ENCODE results near the gene RGS18.
"Not testable (repeated sequence)": the region's sequence is repeated elsewhere in the genome, so short reads cannot be mapped to it uniquely, and the experiment has no call there.

Gene RGS18

DNA sequence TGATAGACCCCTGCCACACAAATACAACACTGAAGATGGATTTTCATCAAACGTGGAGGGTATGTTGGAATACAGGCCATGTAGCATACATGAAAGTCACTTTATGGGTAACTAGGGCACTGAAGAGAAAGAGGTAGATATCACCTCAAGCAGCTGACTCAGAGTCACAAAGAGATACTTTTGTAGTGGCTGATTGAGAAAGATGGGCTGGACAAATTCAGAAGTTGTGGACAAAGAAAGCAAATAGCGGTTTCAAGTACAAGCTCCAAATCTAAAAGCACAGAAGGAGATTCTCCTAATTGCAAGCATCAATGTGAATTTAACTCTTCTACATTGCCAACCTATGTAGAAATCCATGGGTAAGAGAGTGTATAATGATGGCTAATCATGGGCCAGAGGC lies 35.0 kb upstream of the RGS18 start:
- no peak overlapping the region for H2AK5ac ChIP-seq (ENCODE audit: low read length)
- no peaks in the 10 kb centered on the region for H3K79me2 ChIP-seq (ENCODE audit: control insufficient read depth, insufficient read depth, low read length)
- no CpG with 5 or more reads among the region's 2 CpGs for WGBS (ENCODE audit: extremely low coverage, insufficient coverage, low lambda C conversion rate)
- H3K27me3 ChIP-seq (ENCODE audit: insufficient read depth, low read length, poor library complexity) = no peaks in the 10 kb centered on the region
- no peak overlapping the region for H2BK15ac ChIP-seq (replicated peaks; ENCODE audit: low read depth)
- no peaks in the 10 kb centered on the region for H3K36me3 ChIP-seq (ENCODE audit: control insufficient read depth, insufficient read depth, low read length)
- no peak overlapping the region for H3K27ac ChIP-seq (ENCODE audit: low read depth, low read length)
- no peak overlapping the region for H3K4me3 ChIP-seq (ENCODE audit: low read length)
- no peak overlapping the region for H2BK5ac ChIP-seq (ENCODE audit: low read length)
- H3K4me2 ChIP-seq (ENCODE audit: low read length) = no peak overlapping the region
- no peak overlapping the region for H2BK120ac ChIP-seq (ENCODE audit: low read depth, low read length)
- H3K9ac ChIP-seq (ENCODE audit: low read length) = no peak overlapping the region
- DNase-seq = no peak
- no peaks in the 10 kb centered on the region for H3K4me1 ChIP-seq (ENCODE audit: control insufficient read depth, low read depth, low read length)
- no peak overlapping the region for H4K5ac ChIP-seq (ENCODE audit: low read length)
- no peak overlapping the region for H3K18ac ChIP-seq (ENCODE audit: low read length)
- no peaks in the 10 kb centered on the region for H3K79me1 ChIP-seq (ENCODE audit: low read length)
- H3K23ac ChIP-seq (ENCODE audit: low read length) = no peak overlapping the region
- no peak overlapping the region for H3K56ac ChIP-seq (ENCODE audit: low read length)
- no peak overlapping the region for H3K4ac ChIP-seq (ENCODE audit: low read depth, low read length)
- no peak overlapping the region for H4K8ac ChIP-seq (ENCODE audit: low read depth, low read length)

- H3K4me2 ChIP-seq (ENCODE audit: low read length) = no peak overlapping the region
- H3K56ac ChIP-seq (ENCODE audit: low read length) = no peak overlapping the region
- H3K4me3 ChIP-seq (ENCODE audit: low read length) = no peak overlapping the region
- H3K79me1 ChIP-seq (ENCODE audit: low read length) = no peaks in the 10 kb centered on the region
- no CpG with 5 or more reads among the region's 2 CpGs for WGBS (ENCODE audit: extremely low coverage, insufficient coverage, low lambda C conversion rate)
- no peak overlapping the region for H2BK120ac ChIP-seq (ENCODE audit: low read depth, low read length)
- H3K18ac ChIP-seq (ENCODE audit: low read length) = no peak overlapping the region
- no peak overlapping the region for H4K8ac ChIP-seq (ENCODE audit: low read depth, low read length)
- no peak for DNase-seq
- H3K79me2 ChIP-seq (ENCODE audit: control insufficient read depth, insufficient read depth, low read length) = no peaks in the 10 kb centered on the region
- H3K9ac ChIP-seq (ENCODE audit: low read length) = no peak overlapping the region
- no peak overlapping the region for H3K4ac ChIP-seq (ENCODE audit: low read depth, low read length)
- H3K27ac ChIP-seq (ENCODE audit: low read depth, low read length) = no peak overlapping the region
- H4K5ac ChIP-seq (ENCODE audit: low read length) = no peak overlapping the region
- no peaks in the 10 kb centered on the region for H3K36me3 ChIP-seq (ENCODE audit: control insufficient read depth, insufficient read depth, low read length)
- no peaks in the 10 kb centered on the region for H3K27me3 ChIP-seq (ENCODE audit: insufficient read depth, low read length, poor library complexity)
- no peak overlapping the region for H2BK15ac ChIP-seq (replicated peaks; ENCODE audit: low read depth)
- H3K23ac ChIP-seq (ENCODE audit: low read length) = no peak overlapping the region
- no peak overlapping the region for H2AK5ac ChIP-seq (ENCODE audit: low read length)
- no peaks in the 10 kb centered on the region for H3K4me1 ChIP-seq (ENCODE audit: control insufficient read depth, low read depth, low read length)
- no peak overlapping the region for H2BK5ac ChIP-seq (ENCODE audit: low read length)
Observed at GRCh38 chr1:192126030-192126619, 32.1 kb upstream of the RGS18 start.

- Histone ChIP-seq H3K56ac (ENCODE audit: low read length) (no peak overlapping the region), H2AK5ac (ENCODE audit: low read length) (no peak overlapping the region), H3K23ac (ENCODE audit: low read length) (no peak overlapping the region), H4K8ac (ENCODE audit: low read depth, low read length) (no peak overlapping the region), H3K9ac (ENCODE audit: low read length) (no peak overlapping the region), H2BK120ac (ENCODE audit: low read depth, low read length) (no peak overlapping the region), H3K79me2 (ENCODE audit: control insufficient read depth, insufficient read depth, low read length) (no peaks in the 10 kb centered on the region), H3K4ac (ENCODE audit: low read depth, low read length) (no peak overlapping the region), H4K5ac (ENCODE audit: low read length) (no peak overlapping the region), H3K4me1 (ENCODE audit: control insufficient read depth, low read depth, low read length) (no peaks in the 10 kb centered on the region), H2BK15ac (replicated peaks; ENCODE audit: low read depth) (no peak overlapping the region), H3K18ac (ENCODE audit: low read length) (no peak overlapping the region), H3K4me2 (ENCODE audit: low read length) (no peak overlapping the region), H3K36me3 (ENCODE audit: control insufficient read depth, insufficient read depth, low read length) (no peaks in the 10 kb centered on the region), H3K79me1 (ENCODE audit: low read length) (no peaks in the 10 kb centered on the region), H2BK5ac (ENCODE audit: low read length) (no peak overlapping the region), H3K27me3 (ENCODE audit: insufficient read depth, low read length, poor library complexity) (no peaks in the 10 kb centered on the region), H3K27ac (ENCODE audit: low read depth, low read length) (no peak overlapping the region), H3K4me3 (ENCODE audit: low read length) (no peak overlapping the region)
- DNase-seq = no peak
- no CpG with 5 or more reads among the region's 1 CpG for WGBS (ENCODE audit: extremely low coverage, insufficient coverage, low lambda C conversion rate)
Observed at GRCh38 chr1:192130175-192130574, 28.1 kb upstream of the RGS18 start.

DNA sequence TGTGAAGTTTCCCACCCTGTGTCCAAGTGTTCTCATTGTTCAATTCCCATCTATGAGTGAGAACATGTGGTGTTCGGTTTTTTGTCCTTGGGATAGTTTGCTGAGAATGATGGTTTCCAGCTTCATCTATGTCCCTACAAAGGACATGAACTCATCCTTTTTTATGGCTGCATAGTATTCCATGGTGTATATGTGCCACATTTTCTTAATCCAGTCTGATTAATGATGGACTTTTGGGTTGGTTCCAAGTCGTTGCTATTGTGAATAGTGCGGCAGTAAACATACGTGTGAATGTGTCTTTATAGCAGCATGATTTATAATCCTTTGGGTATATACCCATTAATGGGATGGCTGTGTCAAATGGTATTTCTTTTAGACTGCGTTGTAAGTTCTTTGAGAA lies 27.4 kb upstream of the RGS18 start:
- H3K4me3 ChIP-seq (ENCODE audit: low read length); H4K5ac ChIP-seq (ENCODE audit: low read length); H3K27ac ChIP-seq (ENCODE audit: low read depth, low read length); H4K8ac ChIP-seq (ENCODE audit: low read depth, low read length); H2BK120ac ChIP-seq (ENCODE audit: low read depth, low read length); H3K4ac ChIP-seq (ENCODE audit: low read depth, low read length); H3K4me1 ChIP-seq (ENCODE audit: control insufficient read depth, low read depth, low read length); H3K23ac ChIP-seq (ENCODE audit: low read length); H3K9ac ChIP-seq (ENCODE audit: low read length); H3K18ac ChIP-seq (ENCODE audit: low read length); H3K36me3 ChIP-seq (ENCODE audit: control insufficient read depth, insufficient read depth, low read length); H2BK5ac ChIP-seq (ENCODE audit: low read length); H2BK15ac ChIP-seq (replicated peaks; ENCODE audit: low read depth); H3K4me2 ChIP-seq (ENCODE audit: low read length); H3K79me2 ChIP-seq (ENCODE audit: control insufficient read depth, insufficient read depth, low read length); H2AK5ac ChIP-seq (ENCODE audit: low read length); H3K79me1 ChIP-seq (ENCODE audit: low read length); DNase-seq; H3K56ac ChIP-seq (ENCODE audit: low read length); H3K27me3 ChIP-seq (ENCODE audit: insufficient read depth, low read length, poor library complexity): not testable (repeated sequence)
- WGBS (ENCODE audit: extremely low coverage, insufficient coverage, low lambda C conversion rate) = no CpG with 5 or more reads among the region's 5 CpGs

DNA sequence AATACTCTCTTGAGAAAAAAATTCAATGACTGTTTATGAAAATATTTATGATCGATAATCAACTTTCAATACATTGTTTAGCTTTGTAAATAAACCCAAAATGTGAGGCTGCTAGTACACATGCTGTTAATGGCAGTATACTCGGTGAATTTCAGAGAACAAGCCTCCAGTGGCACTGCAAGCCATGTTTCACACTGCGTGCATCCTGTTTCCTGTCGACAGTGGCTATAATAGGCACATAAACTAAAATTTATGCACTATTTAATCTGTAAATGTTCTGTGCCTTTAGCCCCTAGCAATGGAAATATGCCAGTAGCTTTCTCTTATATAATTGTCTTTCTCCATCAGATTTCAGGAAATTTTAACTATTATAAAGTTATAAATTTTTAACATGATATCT lies 26.3 kb upstream of the RGS18 start:
- H3K79me1 ChIP-seq (ENCODE audit: low read length) = no peaks in the 10 kb centered on the region
- no peak overlapping the region for H2BK15ac ChIP-seq (replicated peaks; ENCODE audit: low read depth)
- H3K36me3 ChIP-seq (ENCODE audit: control insufficient read depth, insufficient read depth, low read length) = no peaks in the 10 kb centered on the region
- no peaks in the 10 kb centered on the region for H3K79me2 ChIP-seq (ENCODE audit: control insufficient read depth, insufficient read depth, low read length)
- H3K4me2 ChIP-seq (ENCODE audit: low read length) = no peak overlapping the region
- H3K4me3 ChIP-seq (ENCODE audit: low read length) = no peak overlapping the region
- H3K27ac ChIP-seq (ENCODE audit: low read depth, low read length) = no peak overlapping the region
- no peak overlapping the region for H4K5ac ChIP-seq (ENCODE audit: low read length)
- no CpG with 5 or more reads among the region's 4 CpGs for WGBS (ENCODE audit: extremely low coverage, insufficient coverage, low lambda C conversion rate)
- no peak overlapping the region for H3K9ac ChIP-seq (ENCODE audit: low read length)
- H2BK120ac ChIP-seq (ENCODE audit: low read depth, low read length) = no peak overlapping the region
- no peak for DNase-seq
- H3K4me1 ChIP-seq (ENCODE audit: control insufficient read depth, low read depth, low read length) = no peaks in the 10 kb centered on the region
- H4K8ac ChIP-seq (ENCODE audit: low read depth, low read length) = no peak overlapping the region
- no peak overlapping the region for H2AK5ac ChIP-seq (ENCODE audit: low read length)
- no peak overlapping the region for H3K18ac ChIP-seq (ENCODE audit: low read length)
- no peak overlapping the region for H3K56ac ChIP-seq (ENCODE audit: low read length)
- no peaks in the 10 kb centered on the region for H3K27me3 ChIP-seq (ENCODE audit: insufficient read depth, low read length, poor library complexity)
- H3K23ac ChIP-seq (ENCODE audit: low read length) = no peak overlapping the region
- H3K4ac ChIP-seq (ENCODE audit: low read depth, low read length) = no peak overlapping the region
- H2BK5ac ChIP-seq (ENCODE audit: low read length) = no peak overlapping the region

- H4K5ac ChIP-seq (ENCODE audit: low read length) = no peak overlapping the region
Observed at GRCh38 chr1:192133350-192133926, 24.8 kb upstream of the RGS18 start.

More at GRCh38 chr1:192133350-192133926, 24.8 kb upstream of the RGS18 start:
- no peak overlapping the region for H2AK5ac ChIP-seq (ENCODE audit: low read length)
- H3K4me3 ChIP-seq (ENCODE audit: low read length) = no peak overlapping the region
- no peak overlapping the region for H3K23ac ChIP-seq (ENCODE audit: low read length)
- no peak overlapping the region for H3K9ac ChIP-seq (ENCODE audit: low read length)
- H3K27me3 ChIP-seq (ENCODE audit: insufficient read depth, low read length, poor library complexity) = no peaks in the 10 kb centered on the region
- no peak overlapping the region for H3K56ac ChIP-seq (ENCODE audit: low read length)
- H3K18ac ChIP-seq (ENCODE audit: low read length) = no peak overlapping the region
- H3K27ac ChIP-seq (ENCODE audit: low read depth, low read length) = no peak overlapping the region
- no peak overlapping the region for H2BK120ac ChIP-seq (ENCODE audit: low read depth, low read length)
- no peaks in the 10 kb centered on the region for H3K4me1 ChIP-seq (ENCODE audit: control insufficient read depth, low read depth, low read length)
- no peaks in the 10 kb centered on the region for H3K79me2 ChIP-seq (ENCODE audit: control insufficient read depth, insufficient read depth, low read length)
- no peak overlapping the region for H2BK5ac ChIP-seq (ENCODE audit: low read length)
- no peaks in the 10 kb centered on the region for H3K79me1 ChIP-seq (ENCODE audit: low read length)
- no peak overlapping the region for H3K4ac ChIP-seq (ENCODE audit: low read depth, low read length)
- DNase-seq = no peak
- no peak overlapping the region for H3K4me2 ChIP-seq (ENCODE audit: low read length)
- no peak overlapping the region for H4K8ac ChIP-seq (ENCODE audit: low read depth, low read length)
- H3K36me3 ChIP-seq (ENCODE audit: control insufficient read depth, insufficient read depth, low read length) = no peaks in the 10 kb centered on the region
- H2BK15ac ChIP-seq (replicated peaks; ENCODE audit: low read depth) = no peak overlapping the region
- no CpG with 5 or more reads among the region's 1 CpG for WGBS (ENCODE audit: extremely low coverage, insufficient coverage, low lambda C conversion rate)
